ENCODE results near the gene GEN1.
A peak's percentile ranks its signal among the peaks of the same experiment; 100 is the strongest.

GEN1 gene

DNA sequence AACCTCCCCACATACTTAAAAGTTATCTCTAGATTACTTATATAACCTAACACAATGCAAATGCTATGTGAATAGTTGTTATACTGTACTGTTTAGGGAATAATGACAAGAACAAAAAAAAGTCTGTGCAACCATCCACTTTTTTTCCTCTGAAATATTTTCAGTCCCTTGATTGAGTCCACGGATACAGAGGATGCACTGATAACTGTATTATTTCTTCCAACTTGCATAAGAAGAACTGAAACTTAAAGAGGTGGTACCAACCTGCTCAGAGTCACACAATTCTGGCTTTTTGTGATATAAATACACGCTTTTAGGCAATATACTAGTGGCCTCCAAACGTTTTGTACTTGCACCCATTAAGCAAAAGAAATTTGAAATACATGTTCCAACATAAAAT is 1.7 kb upstream of the GEN1 start:
- Histone ChIP-seq H3K27me3 (ENCODE audit: insufficient read depth, low read length, poor library complexity) (no peaks in the 10 kb centered on the region), H2AFZ (ENCODE audit: low read depth, low read length) (no peak overlapping the region), H3K9ac (ENCODE audit: low read depth, low read length) (peak overlapping the region; percentile 99), H3K79me2 (ENCODE audit: insufficient read depth, low read length) (peaks cover 89% of the 10 kb centered on the region), H3K9me3 (ENCODE audit: insufficient read depth, low read length, severe bottlenecking) (no peaks in the 10 kb centered on the region), H3K36me3 (ENCODE audit: insufficient read depth, low read length) (peaks cover 8% of the 10 kb centered on the region; the same call in 1 of the 2 replicates), H3K4me2 (ENCODE audit: insufficient read depth, low read length) (peak overlapping the region; percentile 86), H3K4me1 (ENCODE audit: insufficient read depth, low read length) (peaks cover 57% of the 10 kb centered on the region), H4K20me1 (ENCODE audit: insufficient read depth, low read length) (peaks cover 5% of the 10 kb centered on the region; the same call in 1 of the 2 replicates), H3K27ac (ENCODE audit: low read length) (no peak overlapping the region), H3K4me3 (ENCODE audit: low read depth in 1 of 2, low read length in 2 of 2) (peak overlapping the region; percentile 97 to 100; a peak in 3 of 4 replicates)
- no peak for ATAC-seq (ENCODE audit: insufficient read depth, low read depth)
- no peak for DNase-seq
- no peak for TF ChIP-seq EZH2 (IDR thresholded peaks at IDR 0.05; ENCODE audit: borderline replicate concordance, low read depth, low read length, severe bottlenecking)
- TF ChIP-seq, protein P1, sequence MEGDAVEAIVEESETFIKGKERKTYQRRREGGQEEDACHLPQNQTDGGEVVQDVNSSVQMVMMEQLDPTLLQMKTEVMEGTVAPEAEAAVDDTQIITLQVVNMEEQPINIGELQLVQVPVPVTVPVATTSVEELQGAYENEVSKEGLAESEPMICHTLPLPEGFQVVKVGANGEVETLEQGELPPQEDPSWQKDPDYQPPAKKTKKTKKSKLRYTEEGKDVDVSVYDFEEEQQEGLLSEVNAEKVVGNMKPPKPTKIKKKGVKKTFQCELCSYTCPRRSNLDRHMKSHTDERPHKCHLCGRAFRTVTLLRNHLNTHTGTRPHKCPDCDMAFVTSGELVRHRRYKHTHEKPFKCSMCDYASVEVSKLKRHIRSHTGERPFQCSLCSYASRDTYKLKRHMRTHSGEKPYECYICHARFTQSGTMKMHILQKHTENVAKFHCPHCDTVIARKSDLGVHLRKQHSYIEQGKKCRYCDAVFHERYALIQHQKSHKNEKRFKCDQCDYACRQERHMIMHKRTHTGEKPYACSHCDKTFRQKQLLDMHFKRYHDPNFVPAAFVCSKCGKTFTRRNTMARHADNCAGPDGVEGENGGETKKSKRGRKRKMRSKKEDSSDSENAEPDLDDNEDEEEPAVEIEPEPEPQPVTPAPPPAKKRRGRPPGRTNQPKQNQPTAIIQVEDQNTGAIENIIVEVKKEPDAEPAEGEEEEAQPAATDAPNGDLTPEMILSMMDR (IDR thresholded peaks at IDR 0.05; ENCODE audit: borderline replicate concordance, extremely low read depth, low read length, poor library complexity, severe bottlenecking) = no peak

DNA sequence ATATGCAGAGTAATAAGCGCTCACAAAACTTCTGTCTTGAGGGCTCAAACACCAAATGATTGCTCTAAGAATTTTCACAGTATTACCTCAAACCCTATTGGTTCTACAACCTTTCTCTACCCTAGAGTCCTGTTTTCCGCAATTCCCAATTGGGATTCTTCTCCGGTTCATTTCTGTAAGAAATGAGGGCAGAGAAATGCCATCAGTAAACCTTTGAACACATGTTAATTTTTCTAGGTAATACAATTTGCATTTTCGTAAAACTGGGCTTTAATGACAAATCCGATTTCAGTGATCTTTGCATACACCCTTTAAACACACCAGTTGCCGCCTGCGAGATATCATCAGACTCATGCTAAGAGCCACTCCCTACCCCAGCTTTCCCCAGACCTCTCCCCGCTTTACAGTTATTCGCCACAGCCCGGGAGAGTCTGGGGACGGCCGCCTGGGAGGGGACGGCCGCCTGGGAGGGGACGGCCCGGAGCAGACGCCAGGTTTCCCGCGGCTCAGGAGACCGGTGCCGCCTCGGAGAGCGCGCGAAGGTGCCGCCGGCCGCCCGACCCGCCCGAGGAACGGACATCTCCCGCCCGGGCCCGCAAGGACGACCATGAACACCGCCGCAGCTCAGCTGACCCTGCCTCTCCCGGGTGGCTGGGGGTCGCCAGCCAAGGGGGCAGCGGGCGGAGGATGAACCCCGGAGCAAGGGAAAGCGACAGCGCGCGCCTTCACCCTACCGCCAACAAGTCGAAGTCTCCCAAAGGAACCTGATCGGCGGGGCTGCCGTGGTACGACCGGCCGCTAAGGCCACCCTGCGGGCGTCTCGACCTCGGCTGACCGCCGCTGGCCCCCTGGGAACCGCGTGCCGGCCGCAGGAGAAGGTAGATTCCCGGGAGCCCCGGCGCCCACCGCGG is 791 bp upstream of the GEN1 start:
- H3K36me3 ChIP-seq (ENCODE audit: insufficient read depth, low read length) = peaks cover 8% of the 10 kb centered on the region; the same call in 1 of the 2 replicates
- peak overlapping the region; percentile 98 for H3K27ac ChIP-seq (ENCODE audit: low read length)
- H3K27me3 ChIP-seq (ENCODE audit: insufficient read depth, low read length, poor library complexity) = no peaks in the 10 kb centered on the region
- peak overlapping the region; percentile 99 for H3K9ac ChIP-seq (ENCODE audit: low read depth, low read length)
- peak; percentile 46 for DNase-seq
- H2AFZ ChIP-seq (ENCODE audit: low read depth, low read length) = peak overlapping the region; percentile 84
- H3K4me3 ChIP-seq (ENCODE audit: low read depth in 1 of 2, low read length in 2 of 2) = peak overlapping the region; percentile 97 to 100
- peaks cover 59% of the 10 kb centered on the region for H3K4me1 ChIP-seq (ENCODE audit: insufficient read depth, low read length)
- ATAC-seq (ENCODE audit: insufficient read depth, low read depth) = peak; percentile 53
- no peak for TF ChIP-seq EZH2 (IDR thresholded peaks at IDR 0.05; ENCODE audit: borderline replicate concordance, low read depth, low read length, severe bottlenecking)
- TF ChIP-seq, protein P1 (IDR thresholded peaks at IDR 0.05; ENCODE audit: borderline replicate concordance, extremely low read depth, low read length, poor library complexity, severe bottlenecking) = no peak
- H3K79me2 ChIP-seq (ENCODE audit: insufficient read depth, low read length) = peaks cover 92% of the 10 kb centered on the region
- no peaks in the 10 kb centered on the region for H3K9me3 ChIP-seq (ENCODE audit: insufficient read depth, low read length, severe bottlenecking)
- peak overlapping the region; percentile 86 for H3K4me2 ChIP-seq (ENCODE audit: insufficient read depth, low read length)
- peaks cover 5% of the 10 kb centered on the region; the same call in 1 of the 2 replicates for H4K20me1 ChIP-seq (ENCODE audit: insufficient read depth, low read length)

DNA sequence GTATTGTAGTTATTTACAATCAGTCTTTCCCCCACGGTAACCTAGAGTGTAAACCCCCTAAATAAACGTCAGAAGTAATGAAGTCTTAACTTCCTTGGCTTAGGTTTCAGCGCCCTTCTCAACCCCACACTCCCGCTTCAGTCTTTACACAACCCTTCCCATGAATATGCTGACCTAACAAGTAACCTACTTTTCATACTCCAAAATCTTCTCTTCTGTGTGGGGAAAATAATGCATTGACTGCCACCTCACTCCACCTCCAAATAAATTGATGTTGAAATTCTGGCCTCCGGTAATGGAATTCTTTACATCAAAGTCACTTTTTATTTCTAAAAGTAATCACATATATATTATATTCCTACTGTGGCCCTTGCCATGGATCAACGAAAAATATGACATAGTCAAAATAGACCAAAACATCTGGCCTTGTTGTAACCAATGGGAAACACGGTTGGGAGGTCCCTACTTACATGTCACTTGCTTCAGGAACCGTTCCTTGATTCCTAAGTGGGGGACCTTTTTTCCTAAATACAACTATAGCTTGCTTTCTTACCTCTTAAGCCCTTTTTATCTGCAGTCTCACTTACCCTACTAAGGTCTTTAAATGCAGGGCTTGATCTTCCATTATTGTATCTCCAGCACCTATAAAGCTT is 961 bp downstream of the GEN1 start:
- H3K4me2 ChIP-seq (ENCODE audit: insufficient read depth, low read length) = peak overlapping the region; percentile 86
- H3K27me3 ChIP-seq (ENCODE audit: insufficient read depth, low read length, poor library complexity) = no peaks in the 10 kb centered on the region
- H2AFZ ChIP-seq (ENCODE audit: low read depth, low read length) = peak overlapping the region; percentile 94
- H3K27ac ChIP-seq (ENCODE audit: low read length) = peak overlapping the region; percentile 98
- ATAC-seq (ENCODE audit: insufficient read depth, low read depth) (no peak), DNase-seq (no peak)
- TF ChIP-seq EZH2 (IDR thresholded peaks at IDR 0.05; ENCODE audit: borderline replicate concordance, low read depth, low read length, severe bottlenecking) = no peak
- peaks cover 96% of the 10 kb centered on the region for H3K79me2 ChIP-seq (ENCODE audit: insufficient read depth, low read length)
- peaks cover 58% of the 10 kb centered on the region for H3K4me1 ChIP-seq (ENCODE audit: insufficient read depth, low read length)
- peaks cover 7% of the 10 kb centered on the region; the same call in 1 of the 2 replicates for H4K20me1 ChIP-seq (ENCODE audit: insufficient read depth, low read length)
- H3K4me3 ChIP-seq (ENCODE audit: low read depth in 1 of 2, low read length in 2 of 2) = peak overlapping the region; percentile 97 to 100
- peaks cover 14% of the 10 kb centered on the region; the same call in 1 of the 2 replicates for H3K36me3 ChIP-seq (ENCODE audit: insufficient read depth, low read length)
- H3K9ac ChIP-seq (ENCODE audit: low read depth, low read length) = peak overlapping the region; percentile 99
- H3K9me3 ChIP-seq (ENCODE audit: insufficient read depth, low read length, severe bottlenecking) = no peaks in the 10 kb centered on the region

Data from DND-41 (cell line).